Activated T-cell treated with anti-CD3 and anti-CD28 coated beads for 1 hour (primary cell): Measurements from ENCODE around the gene PRLR.
"Not testable (repeated sequence)": the region's sequence is repeated elsewhere in the genome, so short reads cannot be mapped to it uniquely, and the experiment has no call there.

ENCODE experiments used
- DNase-seq: peaks from one replicate; pipeline ENCODE4 v3.0.0-alpha.2; 2020; ENCODE audit warnings: low read depth

The PRLR gene

GRCh38 chr5:35195472-35195852 is 34.8 kb downstream of the PRLR start:
- DNase-seq, result no peak

DNA sequence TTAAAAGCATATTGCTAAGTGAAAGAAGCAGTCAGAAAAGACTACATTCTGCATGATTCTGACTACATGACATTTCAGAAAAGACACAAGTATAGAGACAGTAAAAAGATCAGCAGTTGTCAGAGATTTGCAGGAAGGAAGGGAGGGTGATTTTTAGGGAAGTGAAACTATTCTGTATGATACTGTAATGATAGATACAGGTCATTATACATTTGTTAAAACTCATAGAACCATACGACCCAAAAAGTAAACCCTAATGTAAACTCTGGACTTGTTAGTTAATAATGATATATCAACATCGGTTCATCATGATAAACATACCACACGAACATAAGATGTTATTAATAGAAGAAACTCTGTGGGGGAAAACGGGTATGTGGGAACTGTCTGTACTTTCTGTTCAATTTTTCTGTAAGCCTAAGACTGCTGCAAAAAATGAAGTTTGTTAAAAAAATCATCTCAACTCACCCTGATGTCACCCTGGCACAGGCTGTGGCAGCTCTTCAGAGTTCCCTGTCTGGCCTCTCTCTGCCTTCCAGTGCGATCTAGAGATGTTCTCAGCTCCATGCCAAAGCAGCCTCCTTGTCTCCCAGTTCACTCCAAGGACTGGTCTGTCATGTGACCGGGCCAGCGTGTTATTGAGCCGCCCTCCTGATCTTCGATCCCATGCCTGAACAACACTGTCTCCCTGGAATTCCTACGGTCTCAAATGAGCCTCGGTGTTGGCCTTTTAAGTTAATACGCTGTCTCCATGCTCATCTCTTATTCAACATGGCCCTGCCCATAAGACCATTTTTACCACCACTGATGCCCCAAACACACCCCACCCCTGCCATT is 35.4 kb downstream of the PRLR start:
- no peak for DNase-seq

DNA sequence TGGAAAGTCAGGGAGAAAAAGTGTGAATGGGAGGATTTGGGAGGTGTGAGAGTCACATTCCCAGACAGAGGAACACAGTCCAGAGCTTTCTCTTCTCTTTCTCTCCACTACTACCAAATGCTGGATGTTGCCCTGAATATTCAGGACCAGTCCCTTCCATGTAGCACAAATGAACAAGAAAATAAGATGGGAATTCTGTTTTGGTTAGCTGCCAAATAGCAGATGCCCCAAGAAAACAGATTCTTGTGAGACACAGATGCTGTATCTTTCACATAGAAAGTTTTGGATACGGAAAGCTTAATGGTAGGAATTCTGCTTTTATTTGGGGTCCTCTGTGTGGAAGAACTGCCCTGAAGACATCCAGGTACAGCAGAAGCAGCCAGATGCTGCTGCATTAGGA is 37.8 kb downstream of the PRLR start:
- no peak for DNase-seq

GRCh38 chr5:35189801-35190200 is 40.5 kb downstream of the PRLR start:
- not testable (repeated sequence) for DNase-seq

DNA sequence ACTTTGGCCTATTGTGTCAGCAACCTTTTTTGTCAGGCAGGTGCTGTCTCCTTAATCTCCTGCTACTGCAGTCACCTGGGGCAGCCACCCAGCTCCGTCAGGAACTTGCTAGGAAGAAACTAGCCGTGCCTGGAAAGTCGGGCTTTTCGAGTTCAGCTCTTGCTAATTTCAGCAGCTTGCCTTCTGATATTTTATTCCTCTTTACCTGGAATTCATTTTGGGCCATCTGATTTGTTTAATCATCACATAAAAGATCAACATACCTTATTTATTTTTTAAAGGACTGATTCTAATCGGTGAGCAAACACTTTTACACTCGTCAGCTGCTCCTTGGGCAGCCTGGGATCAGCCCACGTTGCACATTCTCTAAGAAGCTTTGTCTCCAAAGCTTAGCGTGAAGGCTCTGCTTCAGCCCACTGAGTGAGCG is 42.2 kb downstream of the PRLR start:
- no peak for DNase-seq

- not testable (repeated sequence) for DNase-seq
Observed at GRCh38 chr5:35187621-35188020, 42.7 kb downstream of the PRLR start.

DNA sequence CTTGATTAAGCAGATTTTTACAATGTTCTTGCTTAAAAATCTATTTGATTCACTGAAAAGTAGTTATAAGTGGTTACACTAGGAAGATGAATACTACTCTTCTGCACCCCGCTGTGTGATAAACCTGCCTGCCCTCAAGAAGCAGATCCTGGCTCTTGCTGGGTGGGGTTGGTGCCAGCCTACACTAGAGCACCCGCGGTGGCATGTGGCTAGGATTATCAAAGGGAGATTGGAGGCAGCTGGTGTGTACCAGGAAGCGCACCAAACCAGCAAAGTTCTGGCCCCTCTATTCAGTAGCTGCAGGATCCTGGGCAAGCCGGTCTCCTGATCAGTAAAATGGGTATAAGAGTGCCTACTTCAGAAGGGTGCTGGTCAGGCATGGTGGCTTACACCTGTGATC is 43.5 kb downstream of the PRLR start:
- DNase-seq, result no peak

- DNase-seq, result no peak
Observed at GRCh38 chr5:35185518-35185917, 44.8 kb downstream of the PRLR start.

GRCh38 chr5:35183556-35183955 is 46.7 kb downstream of the PRLR start:
- no peak for DNase-seq

GRCh38 chr5:35182910-35183535 is 47.3 kb downstream of the PRLR start:
- no peak for DNase-seq

- DNase-seq, result no peak
Observed at GRCh38 chr5:35182486-35182885, 47.8 kb downstream of the PRLR start.

DNA sequence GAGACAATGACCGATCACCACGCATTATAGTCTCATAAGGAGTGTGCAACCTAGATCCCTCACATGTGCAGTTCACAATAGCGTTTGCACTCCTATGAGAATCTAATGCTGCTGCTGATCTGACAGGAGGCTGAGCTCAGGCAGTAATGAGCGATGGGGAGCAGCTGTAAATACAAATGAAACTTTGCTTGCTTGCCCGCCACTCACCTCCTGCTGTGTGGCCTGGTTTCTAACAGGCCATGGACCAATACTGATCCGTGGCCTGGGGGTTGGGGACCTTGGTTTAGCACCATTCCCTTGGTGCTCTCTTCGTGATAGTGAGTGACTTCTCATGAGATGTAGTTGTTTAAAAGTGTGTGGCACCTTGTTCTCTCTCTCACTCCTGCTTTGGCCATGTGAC is 50.2 kb downstream of the PRLR start:
- no peak for DNase-seq

- no peak for DNase-seq
Observed at GRCh38 chr5:35177783-35178182, 52.5 kb downstream of the PRLR start.

- no peak for DNase-seq
Observed at GRCh38 chr5:35172533-35172932, 57.8 kb downstream of the PRLR start.

GRCh38 chr5:35171991-35172390 is 58.3 kb downstream of the PRLR start:
- no peak for DNase-seq

DNA sequence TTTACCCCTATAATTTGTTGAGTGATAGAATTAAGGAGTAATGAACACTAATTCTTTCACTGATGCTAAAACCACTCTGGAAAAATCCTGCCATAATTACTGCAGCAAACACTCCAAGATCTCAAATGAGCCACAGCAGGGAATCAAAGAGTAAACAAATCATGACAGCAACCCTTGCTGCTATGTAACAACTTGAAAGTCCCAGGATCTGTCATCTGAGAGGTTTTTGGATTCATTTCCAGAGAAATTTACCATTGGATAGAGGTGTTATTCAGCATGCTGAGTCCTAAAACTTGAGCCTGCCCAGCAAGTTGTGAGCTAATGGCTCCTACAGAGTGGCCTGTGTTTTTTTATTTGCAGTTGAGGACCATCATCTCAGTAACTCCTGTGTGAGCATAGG is 59.2 kb downstream of the PRLR start:
- no peak for DNase-seq

GRCh38 chr5:35166043-35166442 is 64.2 kb downstream of the PRLR start:
- no peak for DNase-seq

- no peak for DNase-seq
Observed at GRCh38 chr5:35164860-35165542, 65.3 kb downstream of the PRLR start.

- DNase-seq, result no peak
Observed at GRCh38 chr5:35163710-35164033, 66.6 kb downstream of the PRLR start.

DNA sequence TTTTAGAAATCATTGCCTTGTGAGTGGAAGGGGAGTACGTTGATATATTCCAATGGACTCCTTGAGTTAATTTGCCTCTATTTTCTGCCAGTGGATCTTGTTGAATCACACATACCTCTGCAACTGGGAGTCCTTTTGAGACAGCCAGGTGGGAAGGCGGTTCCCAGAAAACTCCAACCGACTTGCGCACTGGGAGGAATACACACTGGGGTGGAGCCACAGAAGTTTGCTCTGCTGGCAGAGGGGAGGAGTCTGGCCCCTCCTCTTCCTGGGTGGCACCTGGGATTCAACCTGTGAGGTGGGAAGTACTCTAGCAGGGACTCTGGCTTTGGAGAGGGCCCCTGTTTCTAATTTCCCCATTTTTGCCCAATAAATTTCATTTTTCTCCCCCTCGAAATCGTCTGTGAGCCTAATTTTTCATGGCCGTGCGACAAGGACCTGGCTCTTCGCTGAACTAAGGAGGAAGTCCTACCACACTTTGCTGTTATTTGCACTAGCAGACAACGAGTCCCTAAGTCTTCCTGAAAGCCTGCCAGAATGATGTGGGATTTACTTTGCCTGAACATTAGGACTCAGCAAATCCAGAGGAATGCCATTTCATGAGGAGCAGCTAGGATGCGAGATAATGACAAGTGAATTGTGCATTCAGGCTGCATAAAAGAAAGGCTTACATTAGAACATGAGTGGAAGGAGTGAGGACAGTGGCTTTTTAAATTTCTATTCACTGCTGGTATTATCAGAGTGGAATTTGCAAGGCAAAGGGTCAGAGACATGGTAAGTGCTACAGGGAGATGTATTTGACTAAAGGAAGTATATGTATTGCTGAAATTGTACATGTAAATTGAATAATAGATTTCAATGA is 67.2 kb downstream of the PRLR start:
- DNase-seq, result no peak

GRCh38 chr5:35161652-35162273 is 68.5 kb downstream of the PRLR start:
- DNase-seq, result no peak
